Stromal cell of bone marrow (primary cell): ENCODE measurements around the gene ADGRF3.
A peak's percentile ranks its signal among the peaks of the same experiment; 100 is the strongest.
"Not testable (repeated sequence)": the region's sequence is repeated elsewhere in the genome, so short reads cannot be mapped to it uniquely, and the experiment has no call there.

ENCODE experiments used
- DNase-seq: peaks from one replicate; pipeline ENCODE4 v3.0.0-alpha.2; 2012; ENCODE audit warnings: low read depth

Gene ADGRF3

GRCh38 chr2:26276484-26277227 lies 69.9 kb downstream of the ADGRF3 start:
- DNase-seq, result no peak

GRCh38 chr2:26274058-26274613 lies 72.5 kb downstream of the ADGRF3 start:
- DNase-seq, result peak; percentile 95

- no peak for DNase-seq
Measured at GRCh38 chr2:26273501-26273900, 73.1 kb downstream of the ADGRF3 start.

GRCh38 chr2:26270373-26270772 lies 76.2 kb downstream of the ADGRF3 start:
- no peak for DNase-seq

- no peak for DNase-seq
Measured at GRCh38 chr2:26269571-26270158, 76.9 kb downstream of the ADGRF3 start.

- DNase-seq, result not testable (repeated sequence)
Measured at GRCh38 chr2:26268670-26269385, 77.8 kb downstream of the ADGRF3 start.

- no peak for DNase-seq
Measured at GRCh38 chr2:26268213-26268612, 78.4 kb downstream of the ADGRF3 start.

GRCh38 chr2:26258836-26259235 lies 87.8 kb downstream of the ADGRF3 start:
- not testable (repeated sequence) for DNase-seq
